Mammary epithelial cell (primary cell): ENCODE measurements around the gene EP400.

ENCODE experiments used
- CTCF ChIP-seq, 2 donors: IDR thresholded peaks in 1 of 2; conservative IDR thresholded peaks in 1 of 2; 2 replicates each; pipeline ENCODE4 v1.5.1; 2011 to 2012; ENCODE audit warnings: inconsistent platforms in 2 of 2, low read length in 2 of 2, mild to moderate bottlenecking in 2 of 2, control low read depth in 1 of 2, low read depth in 1 of 2; ENCODE audit not compliant: insufficient read depth in 1 of 2; ENCODE audit errors: extremely low read depth in 1 of 2
- EZH2 ChIP-seq: IDR thresholded peaks from 2 replicates; pipeline ENCODE4 v1.6.1; 2012; ENCODE audit warnings: low read length, inconsistent platforms, borderline replicate concordance

- no peak for TF ChIP-seq CTCF (conservative IDR thresholded peaks at IDR 0.05 in 1 of 2, IDR thresholded peaks at IDR 0.05 in 1 of 2; ENCODE audit: extremely low read depth in 1 of 2, insufficient read depth in 1 of 2, low read depth in 1 of 2, low read length in 2 of 2)
- TF ChIP-seq EZH2: no peak
Observed at GRCh38 chr12:131946757-131947156, 3.0 kb upstream of the EP400 start.
